GM10248 (cell line): Measurements from ENCODE around the gene TF.
"Not testable (repeated sequence)": the region's sequence is repeated elsewhere in the genome, so short reads cannot be mapped to it uniquely, and the experiment has no call there.

Source experiments
- CTCF ChIA-PET: fragments of 300-600 bp; sonication (Branson Sonifier 250); formaldehyde crosslinking; extraction: SDS; loops from one replicate; lab custom pipeline; 2021; ENCODE audit warnings: antibody characterized with exemption; lab: Yijun Ruan, JAX
- POLR2A ChIA-PET: fragments of 350-650 bp; sonication (Branson Sonifier 250); formaldehyde crosslinking; extraction: SDS; loops from one replicate; lab custom pipeline; 2020; ENCODE audit warnings: antibody characterized with exemption; lab: Yijun Ruan, JAX
- DNase-seq: peaks from one replicate; pipeline ENCODE4 v3.0.0; 2012; ENCODE audit errors: extremely low spot score
- TF ChIP-seq, protein P1 (sequence below): IDR thresholded peaks from 2 replicates; pipeline ENCODE4 v1.5.1; 2012; ENCODE audit warnings: mild to moderate bottlenecking, low read depth; ENCODE audit errors: extremely low read depth, missing control alignments, control extremely low read depth

Gene TF

DNA sequence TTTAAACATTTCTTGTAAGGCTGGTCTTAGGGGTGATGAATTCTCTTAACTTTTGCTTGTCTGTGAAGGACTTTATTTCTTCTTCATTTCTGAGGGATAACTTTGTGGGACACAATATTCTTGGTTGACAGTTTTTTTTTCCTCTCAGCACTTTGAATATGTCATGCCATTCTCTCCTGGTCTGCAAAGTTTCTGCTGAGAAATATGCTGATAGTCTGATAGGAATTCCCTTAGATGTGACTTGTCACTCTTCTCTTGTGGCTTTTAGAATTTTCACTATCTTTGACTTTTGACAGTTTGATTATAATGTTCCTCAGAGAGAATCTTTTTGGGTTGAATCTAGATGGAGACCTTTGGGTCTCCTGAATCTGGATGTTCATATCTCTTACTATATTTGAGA is 23.3 kb upstream of the TF start:
- ChIA-PET POLR2A (no interaction called here), CTCF (no interaction called here)
- no peak for DNase-seq
- TF ChIP-seq, protein P1, sequence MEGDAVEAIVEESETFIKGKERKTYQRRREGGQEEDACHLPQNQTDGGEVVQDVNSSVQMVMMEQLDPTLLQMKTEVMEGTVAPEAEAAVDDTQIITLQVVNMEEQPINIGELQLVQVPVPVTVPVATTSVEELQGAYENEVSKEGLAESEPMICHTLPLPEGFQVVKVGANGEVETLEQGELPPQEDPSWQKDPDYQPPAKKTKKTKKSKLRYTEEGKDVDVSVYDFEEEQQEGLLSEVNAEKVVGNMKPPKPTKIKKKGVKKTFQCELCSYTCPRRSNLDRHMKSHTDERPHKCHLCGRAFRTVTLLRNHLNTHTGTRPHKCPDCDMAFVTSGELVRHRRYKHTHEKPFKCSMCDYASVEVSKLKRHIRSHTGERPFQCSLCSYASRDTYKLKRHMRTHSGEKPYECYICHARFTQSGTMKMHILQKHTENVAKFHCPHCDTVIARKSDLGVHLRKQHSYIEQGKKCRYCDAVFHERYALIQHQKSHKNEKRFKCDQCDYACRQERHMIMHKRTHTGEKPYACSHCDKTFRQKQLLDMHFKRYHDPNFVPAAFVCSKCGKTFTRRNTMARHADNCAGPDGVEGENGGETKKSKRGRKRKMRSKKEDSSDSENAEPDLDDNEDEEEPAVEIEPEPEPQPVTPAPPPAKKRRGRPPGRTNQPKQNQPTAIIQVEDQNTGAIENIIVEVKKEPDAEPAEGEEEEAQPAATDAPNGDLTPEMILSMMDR, result no peak

- DNase-seq, result no peak
- ChIA-PET CTCF (interaction anchor here (1.4 to 1.6 kb wide), 2 partner anchors 11 to 1001 kb away, joined by 3 to 5 read pairs; no protein-coding TSS in a partner anchor), POLR2A (no interaction called here)
- TF ChIP-seq, protein P1, result no peak
Observed at GRCh38 chr3:133730993-133731392, 15.2 kb upstream of the TF start.

- POLR2A ChIA-PET, DNase-seq, CTCF ChIA-PET: not testable (repeated sequence)
Observed at GRCh38 chr3:133732231-133732630, 14.0 kb upstream of the TF start.

GRCh38 chr3:133733226-133733625 is 13.0 kb upstream of the TF start:
- no peak for DNase-seq
- ChIA-PET CTCF (interaction anchor here (1.4 to 1.5 kb wide), 2 partner anchors 10 to 11 kb away, joined by 3 to 5 read pairs; no protein-coding TSS in a partner anchor), POLR2A (no interaction called here)
- TF ChIP-seq, protein P1, result no peak

DNA sequence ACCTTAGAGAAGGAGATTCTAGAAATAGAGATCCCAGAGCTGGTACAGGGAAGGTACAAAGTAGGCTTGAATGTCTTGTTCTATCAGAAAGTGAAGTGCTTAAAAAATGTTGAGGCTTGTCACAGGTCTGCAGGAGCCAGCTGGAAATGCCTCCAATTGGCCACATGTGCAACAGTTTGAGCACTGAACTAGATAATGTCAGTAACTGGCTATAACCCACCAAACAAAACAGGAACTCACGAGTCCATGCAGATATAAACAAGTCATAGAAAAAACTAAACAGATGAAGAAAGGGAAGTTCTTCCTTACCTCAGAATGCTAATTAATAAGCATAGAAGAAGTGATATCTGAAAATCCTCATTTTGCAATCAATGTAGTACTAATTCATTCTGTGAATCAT is 11.9 kb upstream of the TF start:
- ChIA-PET CTCF (interaction anchor here (1.4 to 1.5 kb wide), 2 partner anchors 9 to 12 kb away, joined by 3 to 5 read pairs; no protein-coding TSS in a partner anchor), POLR2A (no interaction called here)

GRCh38 chr3:133742351-133743091 is 3.7 kb upstream of the TF start:
- ChIA-PET CTCF (interaction anchor here (1.0 to 1.8 kb wide), 5 partner anchors 8 to 26 kb away, joined by 3 to 5 read pairs (median 4); no protein-coding TSS in a partner anchor), POLR2A (no interaction called here)
- TF ChIP-seq, protein P1, result no peak
- DNase-seq, result no peak

More for the DNA sequence above, 11.9 kb upstream of the TF start:
- DNase-seq, result no peak
- TF ChIP-seq, protein P1, result no peak

- DNase-seq, result no peak
- ChIA-PET CTCF (interaction anchor here (1.3 kb wide), 1 partner anchor 40 kb away, joined by 5 read pairs; no protein-coding TSS in a partner anchor), POLR2A (no interaction called here)
- TF ChIP-seq, protein P1, result no peak
Observed at GRCh38 chr3:133744241-133744640, 2.0 kb upstream of the TF start.
